Measurements from ENCODE around the gene EVA1A. TPM values are rescaled to one million over a fixed set of nuclear protein-coding genes. Genes with fewer than 3 reads are reported as not detected.

EVA1A gene
- total and polyA plus RNA-seq, 12 donors, result 0.17 to 3.4 (median 0.99) TPM

GRCh38 chr2:75505012-75505411, 55.7 kb downstream of the EVA1A start:
- peaks cover 0 to 17% (median 10%) of the 10 kb centered on the region in 9 donors for H3K4me1 ChIP-seq
- peak overlapping the region in 1 of 10 donors; percentile 1 for H3K27ac ChIP-seq
- H3K4me3 ChIP-seq, result no peak overlapping the region
- 81% methylated on average over 5 of the region's 5 CpGs for WGBS, 2 donors
- DNase-seq (no peak), ATAC-seq (no peak)
- H3K27me3 ChIP-seq, result no peaks in the 10 kb centered on the region
- intact Hi-C loops (cut with DNase I), result no loop called here
- H3K36me3 ChIP-seq, result no peaks in the 10 kb centered on the region
- TF ChIP-seq CTCF (IDR thresholded peaks at IDR 0.05), result no peak
- H3K9me3 ChIP-seq, result peaks cover 0 to 11% (median 0%) of the 10 kb centered on the region in 11 donors

GRCh38 chr2:75503048-75503607, 57.6 kb downstream of the EVA1A start:
- peak; percentile 34 to 84 (median 74) for ATAC-seq
- Histone ChIP-seq H3K27ac (peak overlapping the region in 6 of 10 donors; percentile 9 to 49 (median 42)), H3K27me3 (no peaks in the 10 kb centered on the region), H3K4me3 (no peak overlapping the region), H3K36me3 (no peaks in the 10 kb centered on the region), H3K4me1 (peaks cover 0 to 17% (median 10%) of the 10 kb centered on the region in 9 donors), H3K9me3 (peaks cover 0 to under 1% (median 0%) of the 10 kb centered on the region in 11 donors)
- no peak for DNase-seq
- no peak for TF ChIP-seq CTCF (IDR thresholded peaks at IDR 0.05)
- WGBS, 2 donors, result 44 to 63% methylated on average over 2 of the region's 2 CpGs
- intact Hi-C loops (cut with DNase I), result no loop called here

GRCh38 chr2:75500633-75501032, 60.1 kb downstream of the EVA1A start:
- Histone ChIP-seq H3K36me3 (no peaks in the 10 kb centered on the region), H3K9me3 (no peaks in the 10 kb centered on the region), H3K4me1 (peaks cover 0 to 17% (median 9%) of the 10 kb centered on the region in 9 donors), H3K27me3 (no peaks in the 10 kb centered on the region), H3K27ac (peak overlapping the region in 1 of 10 donors; percentile 46), H3K4me3 (no peak overlapping the region)
- no peak for ATAC-seq
- DNase-seq, result no peak
- WGBS, 2 donors, result 70 to 72% methylated on average over 2 of the region's 2 CpGs
- TF ChIP-seq CTCF (IDR thresholded peaks at IDR 0.05), result no peak
- intact Hi-C loops (cut with DNase I), result no loop called here

- Histone ChIP-seq H3K9me3 (no peaks in the 10 kb centered on the region), H3K4me1 (peaks cover 0 to 16% (median 9%) of the 10 kb centered on the region in 9 donors), H3K36me3 (no peaks in the 10 kb centered on the region), H3K27ac (no peak overlapping the region), H3K27me3 (no peaks in the 10 kb centered on the region), H3K4me3 (no peak overlapping the region)
- ATAC-seq, result no peak
- no peak for DNase-seq
- WGBS, 2 donors, result 66 to 80% methylated on average over 4 of the region's 4 CpGs
- TF ChIP-seq CTCF (IDR thresholded peaks at IDR 0.05), result no peak
- intact Hi-C loops (cut with DNase I), result no loop called here
Measured at GRCh38 chr2:75499534-75499933, 61.2 kb downstream of the EVA1A start.

Data from heart right ventricle (tissue), 16 donors.